NCI-H1048 (cell line): ENCODE results near the gene AMPD3.

ENCODE experiments used
- DNase-seq: peaks from one replicate; lab custom pipeline; 2025; lab: John Stamatoyannopoulos, UW

Gene AMPD3

GRCh38 chr11:10438458-10438857, 16.6 kb upstream of the AMPD3 start:
- DNase-seq, result no peak

- DNase-seq, result no peak
These were observed 15.7 kb upstream of the AMPD3 start for GRCh38 chr11:10439351-10439750.

- DNase-seq, result no peak
These were observed 15.1 kb upstream of the AMPD3 start for GRCh38 chr11:10439924-10440323.

GRCh38 chr11:10440401-10440800, 14.7 kb upstream of the AMPD3 start:
- DNase-seq, result no peak

GRCh38 chr11:10441091-10441490, 14.0 kb upstream of the AMPD3 start:
- DNase-seq, result no peak

GRCh38 chr11:10441652-10442503, 13.2 kb upstream of the AMPD3 start:
- DNase-seq, result no peak

- no peak for DNase-seq
These were observed 11.9 kb upstream of the AMPD3 start for GRCh38 chr11:10443152-10443551.

- DNase-seq, result no peak
These were observed 11.3 kb upstream of the AMPD3 start for GRCh38 chr11:10443721-10444235.

- DNase-seq, result no peak
These were observed 10.2 kb upstream of the AMPD3 start for GRCh38 chr11:10444725-10445315.

GRCh38 chr11:10447445-10447844, 7.6 kb upstream of the AMPD3 start:
- no peak for DNase-seq

- no peak for DNase-seq
These were observed 4.3 kb upstream of the AMPD3 start for GRCh38 chr11:10450462-10451425.

- no peak for DNase-seq
These were observed 3.5 kb upstream of the AMPD3 start for GRCh38 chr11:10451426-10452116.

GRCh38 chr11:10452211-10452767, 2.8 kb upstream of the AMPD3 start:
- no peak for DNase-seq

GRCh38 chr11:10453261-10453660, 1.8 kb upstream of the AMPD3 start:
- no peak for DNase-seq

- DNase-seq, result no peak
These were observed 798 bp downstream of the AMPD3 start for GRCh38 chr11:10455637-10456487.

- DNase-seq, result no peak
These were observed 1.5 kb downstream of the AMPD3 start for GRCh38 chr11:10456519-10456918.

- no peak for DNase-seq
These were observed 2.8 kb downstream of the AMPD3 start for GRCh38 chr11:10457901-10458300.

GRCh38 chr11:10459029-10459970, 4.2 kb downstream of the AMPD3 start:
- no peak for DNase-seq

GRCh38 chr11:10460611-10461275, 5.7 kb downstream of the AMPD3 start:
- no peak for DNase-seq
